ENCODE results near the gene ACOT6. TPM values are rescaled to one million over a fixed set of nuclear protein-coding genes. Genes with fewer than 3 reads are reported as not detected.
A peak's percentile ranks its signal among the peaks of the same experiment; 100 is the strongest.

Gene ACOT6
- total and polyA plus RNA-seq, 3 donors from 2014 or later, result 0.57 to 1.2 (median 0.94) TPM

GRCh38 chr14:73619524-73619923, 7.2 kb downstream of the ACOT6 start:
- no peak overlapping the region for H3K27ac ChIP-seq
- H3K27me3 ChIP-seq, result no peaks in the 10 kb centered on the region
- 43 to 53% methylated on average over 1 of the region's 1 CpG for WGBS, 2 donors
- no peaks in the 10 kb centered on the region for H3K36me3 ChIP-seq (ENCODE audit: low read depth, missing control alignments)
- TF ChIP-seq POLR2A (IDR thresholded peaks at IDR 0.05) (no peak), CTCF (IDR thresholded peaks at IDR 0.05) (no peak)
- DNase-seq, result no peak
- H3K4me1 ChIP-seq, result peaks cover 3% of the 10 kb centered on the region
- no peaks in the 10 kb centered on the region for H3K9me3 ChIP-seq
- H3K4me3 ChIP-seq, result no peak overlapping the region
- intact Hi-C loops (cut with DNase I; ENCODE audit: low total_unique reads), result no loop called here

GRCh38 chr14:73620268-73620667, 8.0 kb downstream of the ACOT6 start:
- Histone ChIP-seq H3K4me3 (no peak overlapping the region), H3K9me3 (no peaks in the 10 kb centered on the region), H3K27me3 (no peaks in the 10 kb centered on the region), H3K27ac (peak overlapping the region in 1 of 2 donors; percentile 50), H3K36me3 (ENCODE audit: low read depth, missing control alignments) (no peaks in the 10 kb centered on the region), H3K4me1 (peaks cover 3% of the 10 kb centered on the region)
- intact Hi-C loops (cut with DNase I; ENCODE audit: low total_unique reads), result no loop called here
- TF ChIP-seq CTCF (IDR thresholded peaks at IDR 0.05) (no peak), POLR2A (IDR thresholded peaks at IDR 0.05) (no peak)
- no peak for DNase-seq
- 83 to 87% methylated on average over 10 of the region's 10 CpGs for WGBS, 2 donors

- intact Hi-C loops (cut with DNase I; ENCODE audit: low total_unique reads), result no loop called here
These were observed 11.3 kb downstream of the ACOT6 start for GRCh38 chr14:73623504-73624054.

GRCh38 chr14:73625706-73626105, 13.4 kb downstream of the ACOT6 start:
- Histone ChIP-seq H3K9me3 (no peaks in the 10 kb centered on the region), H3K4me1 (peaks cover 9% of the 10 kb centered on the region), H3K4me3 (no peak overlapping the region), H3K27ac (peak overlapping the region; percentile 2 to 12), H3K27me3 (no peaks in the 10 kb centered on the region), H3K36me3 (ENCODE audit: low read depth, missing control alignments) (no peaks in the 10 kb centered on the region)
- intact Hi-C loops (cut with DNase I; ENCODE audit: low total_unique reads), result no loop called here
- TF ChIP-seq POLR2A (IDR thresholded peaks at IDR 0.05), result no peak
- no peak for DNase-seq
- WGBS, 2 donors, result 48 to 53% methylated on average over 1 of the region's 1 CpG

More at GRCh38 chr14:73623504-73624054, 11.3 kb downstream of the ACOT6 start:
- H3K4me1 ChIP-seq, result peaks cover 6% of the 10 kb centered on the region
- TF ChIP-seq POLR2A (IDR thresholded peaks at IDR 0.05), result no peak
- no peak for DNase-seq
- H3K4me3 ChIP-seq, result no peak overlapping the region
- H3K36me3 ChIP-seq (ENCODE audit: low read depth, missing control alignments), result no peaks in the 10 kb centered on the region
- H3K27ac ChIP-seq, result no peak overlapping the region
- no peaks in the 10 kb centered on the region for H3K9me3 ChIP-seq
- no peaks in the 10 kb centered on the region for H3K27me3 ChIP-seq
- 94 to 98% methylated on average over 4 of the region's 4 CpGs for WGBS, 2 donors

GRCh38 chr14:73627151-73627558, 14.8 kb downstream of the ACOT6 start:
- intact Hi-C loops (cut with DNase I; ENCODE audit: low total_unique reads), result no loop called here
- WGBS, 2 donors, result 70 to 73% methylated on average over 2 of the region's 2 CpGs
- H3K9me3 ChIP-seq, result no peaks in the 10 kb centered on the region
- TF ChIP-seq POLR2A (IDR thresholded peaks at IDR 0.05), result no peak
- no peak for TF ChIP-seq CTCF (IDR thresholded peaks at IDR 0.05)
- H3K4me3 ChIP-seq, result no peak overlapping the region
- H3K27me3 ChIP-seq, result no peaks in the 10 kb centered on the region
- peaks cover 20% of the 10 kb centered on the region for H3K4me1 ChIP-seq
- H3K27ac ChIP-seq, result peak overlapping the region; percentile 56 to 62
- H3K36me3 ChIP-seq (ENCODE audit: low read depth, missing control alignments), result no peaks in the 10 kb centered on the region
- no peak for DNase-seq
